ENCODE data around the gene NFASC. TPM values are rescaled to one million over a fixed set of nuclear protein-coding genes. Genes with fewer than 3 reads are reported as not detected.

The NFASC gene
- total RNA-seq, 1 experiment from 2014 or later, result 16.9 TPM

- ATAC-seq, result no peak
- BruUV-seq (replicated peaks), result no TSS peak
- DNase-seq (ENCODE audit: low read depth, low spot score), result no peak
- TF ChIP-seq TCF7L2 (IDR thresholded peaks at IDR 0.05; ENCODE audit: low read depth, low read length), result no peak
- TF ChIP-seq CTCF (IDR thresholded peaks at IDR 0.05), result no peak
- no peak for TF ChIP-seq POLR2AphosphoS5 (IDR thresholded peaks at IDR 0.05; ENCODE audit: low read depth, low read length)
- TF ChIP-seq SIN3A (IDR thresholded peaks at IDR 0.05; ENCODE audit: borderline replicate concordance, insufficient read depth, low read depth, low read length), result no peak
- TF ChIP-seq REST (IDR thresholded peaks at IDR 0.05; ENCODE audit: insufficient read depth in 1 of 2, low read depth in 2 of 2, low read length in 1 of 2), result no peak
- Histone ChIP-seq H3K4me1 (ENCODE audit: control insufficient read depth, insufficient read depth, low read length) (no peaks in the 10 kb centered on the region; the same call in 1 of the 2 replicates), H3K27me3 (ENCODE audit: control insufficient read depth, insufficient read depth, low read length) (no peaks in the 10 kb centered on the region), H3K4me3 (ENCODE audit: low read depth in 2 of 2, low read length in 2 of 2) (no peak overlapping the region), H3K27ac (ENCODE audit: low read length) (no peak overlapping the region), H3K36me3 (ENCODE audit: control insufficient read depth, insufficient read depth, low read length) (no peaks in the 10 kb centered on the region), H3K9me3 (ENCODE audit: control insufficient read depth, insufficient read depth, low read depth, low read length) (no peaks in the 10 kb centered on the region)
- in situ Hi-C loops (cut with HindIII; ENCODE audit: low pct_unique_long_range_greater_than_20kb, low sequenced_read_pairs), result no loop called here
- POLR2A ChIA-PET, result no interaction called here
- intact Hi-C loops (cut with micrococcal nuclease; ENCODE audit: unreplicated experiment), result loop anchor here (5.0 to 10.0 kb wide), 2 partner anchors 188 to 265 kb away; no protein-coding TSS in a partner anchor
- CTCF ChIA-PET, result interaction anchor here (1.7 kb wide), 1 partner anchor 8 kb away, joined by 6 read pairs; no protein-coding TSS in a partner anchor
These were observed 198.9 kb downstream of the NFASC start for GRCh38 chr1:205069371-205070125.

GRCh38 chr1:205071028-205071409, 200.4 kb downstream of the NFASC start:
- Histone ChIP-seq H3K27me3 (ENCODE audit: control insufficient read depth, insufficient read depth, low read length) (no peaks in the 10 kb centered on the region), H3K4me3 (ENCODE audit: low read depth in 2 of 2, low read length in 2 of 2) (no peak overlapping the region), H3K9me3 (ENCODE audit: control insufficient read depth, insufficient read depth, low read depth, low read length) (no peaks in the 10 kb centered on the region), H3K4me1 (ENCODE audit: control insufficient read depth, insufficient read depth, low read length) (no peaks in the 10 kb centered on the region; the same call in 1 of the 2 replicates), H3K27ac (ENCODE audit: low read length) (no peak overlapping the region), H3K36me3 (ENCODE audit: control insufficient read depth, insufficient read depth, low read length) (no peaks in the 10 kb centered on the region)
- ATAC-seq (no peak), DNase-seq (ENCODE audit: low read depth, low spot score) (no peak)
- no TSS peak for BruUV-seq (replicated peaks)
- intact Hi-C loops (cut with micrococcal nuclease; ENCODE audit: unreplicated experiment), result no loop called here
- no peak for TF ChIP-seq SIN3A (IDR thresholded peaks at IDR 0.05; ENCODE audit: borderline replicate concordance, insufficient read depth, low read depth, low read length)
- TF ChIP-seq POLR2AphosphoS5 (IDR thresholded peaks at IDR 0.05; ENCODE audit: low read depth, low read length), result no peak
- no peak for TF ChIP-seq REST (IDR thresholded peaks at IDR 0.05; ENCODE audit: insufficient read depth in 1 of 2, low read depth in 2 of 2, low read length in 1 of 2)
- no peak for TF ChIP-seq TCF7L2 (IDR thresholded peaks at IDR 0.05; ENCODE audit: low read depth, low read length)
- no peak for TF ChIP-seq CTCF (IDR thresholded peaks at IDR 0.05)
- ChIA-PET CTCF (interaction anchor here (0.6 to 1.7 kb wide), 3 partner anchors 9 to 200 kb away, joined by 3 to 12 read pairs (median 6); no protein-coding TSS in a partner anchor), POLR2A (no interaction called here)
- in situ Hi-C loops (cut with HindIII; ENCODE audit: low pct_unique_long_range_greater_than_20kb, low sequenced_read_pairs), result no loop called here
